LNCAP (cell line): ENCODE results near the gene ITIH1.
A peak's percentile ranks its signal among the peaks of the same experiment; 100 is the strongest.

ENCODE experiments used
- CTCF ChIP-seq: fragments of 450-650 bp; IDR thresholded peaks from 2 replicates; pipeline ENCODE4 v1.5.1; 2017; ENCODE audit warnings: mild to moderate bottlenecking

ITIH1 gene

GRCh38 chr3:52777127-52777958, at the start of gene ITIH1:
Gene ITIH1, plus strand, starts transcription at chr3:52777599. Its CDS starts 17 bp downstream, at chr3:52777616.
- no peak for TF ChIP-seq CTCF

- no peak for TF ChIP-seq CTCF
Measured at GRCh38 chr3:52730681-52731080, 46.7 kb upstream of the ITIH1 start.

GRCh38 chr3:52731590-52731989, 45.8 kb upstream of the ITIH1 start:
- no peak for TF ChIP-seq CTCF

- TF ChIP-seq CTCF: no peak
Measured at GRCh38 chr3:52733256-52733891, 44.0 kb upstream of the ITIH1 start.

GRCh38 chr3:52739730-52740129, 37.7 kb upstream of the ITIH1 start:
- TF ChIP-seq CTCF: no peak

- TF ChIP-seq CTCF: peak; percentile 55
Measured at GRCh38 chr3:52742418-52743041, 34.9 kb upstream of the ITIH1 start.

- TF ChIP-seq CTCF: no peak
Measured at GRCh38 chr3:52743152-52743551, 34.2 kb upstream of the ITIH1 start.
